Stimulated activated CD8-positive, alpha-beta memory T cell treated with anti-CD3 and anti-CD28 coated beads, Interleukin-7, amount 100 ng/mL, for 4 hours (primary cell): ENCODE results near the gene UBQLN2.
"Not testable (repeated sequence)": the region's sequence is repeated elsewhere in the genome, so short reads cannot be mapped to it uniquely, and the experiment has no call there.

Source experiments
- DNase-seq, 2 donors: peaks; one replicate each; pipeline ENCODE4 v3.0.0-alpha.2; 2020; ENCODE audit warnings: low read depth in 2 of 2

Gene UBQLN2

DNA sequence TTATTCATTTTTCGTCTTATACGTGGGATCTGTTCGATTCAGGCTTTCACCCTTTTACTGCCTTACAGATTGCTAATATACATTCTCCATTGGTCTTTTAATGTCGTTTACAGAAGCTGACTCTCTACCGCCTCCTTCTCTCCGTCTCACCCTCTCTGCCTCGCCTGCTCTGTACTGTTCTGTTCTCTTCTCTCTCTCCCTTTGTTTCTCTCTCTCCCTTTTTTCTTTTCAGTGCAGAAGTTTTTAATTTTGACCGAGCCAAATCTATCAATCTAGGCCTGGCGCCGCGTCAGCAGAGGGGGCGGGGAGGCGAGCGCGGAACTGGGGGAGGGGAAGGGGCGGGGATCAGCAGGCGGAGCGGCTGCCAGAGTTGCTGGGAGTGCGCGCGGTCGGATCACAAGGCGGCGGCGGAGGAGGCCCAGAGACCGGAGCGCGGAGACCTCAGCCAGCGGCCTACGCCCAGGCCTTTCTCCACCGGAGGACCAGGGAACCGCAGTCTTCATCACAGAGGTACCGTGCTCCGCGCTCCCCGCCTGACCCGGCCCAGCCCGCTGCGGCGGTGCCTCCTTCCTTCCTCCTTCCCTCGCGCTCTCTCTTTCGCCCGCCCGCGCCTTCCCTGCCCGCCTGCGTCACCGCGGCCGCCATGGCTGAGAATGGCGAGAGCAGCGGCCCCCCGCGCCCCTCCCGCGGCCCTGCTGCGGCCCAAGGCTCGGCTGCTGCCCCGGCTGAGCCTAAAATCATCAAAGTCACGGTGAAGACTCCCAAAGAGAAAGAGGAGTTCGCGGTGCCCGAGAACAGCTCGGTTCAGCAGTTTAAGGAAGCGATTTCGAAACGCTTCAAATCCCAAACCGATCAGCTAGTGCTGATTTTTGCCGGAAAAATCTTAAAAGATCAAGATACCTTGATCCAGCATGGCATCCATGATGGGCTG lies at the start of gene UBQLN2:
TSS of gene UBQLN2 (plus strand) at position 397 of the 931 bp plus-strand sequence. CDS start at position 644, 247 bp downstream.
- DNase-seq, result peak; percentile 50 to 74

DNA sequence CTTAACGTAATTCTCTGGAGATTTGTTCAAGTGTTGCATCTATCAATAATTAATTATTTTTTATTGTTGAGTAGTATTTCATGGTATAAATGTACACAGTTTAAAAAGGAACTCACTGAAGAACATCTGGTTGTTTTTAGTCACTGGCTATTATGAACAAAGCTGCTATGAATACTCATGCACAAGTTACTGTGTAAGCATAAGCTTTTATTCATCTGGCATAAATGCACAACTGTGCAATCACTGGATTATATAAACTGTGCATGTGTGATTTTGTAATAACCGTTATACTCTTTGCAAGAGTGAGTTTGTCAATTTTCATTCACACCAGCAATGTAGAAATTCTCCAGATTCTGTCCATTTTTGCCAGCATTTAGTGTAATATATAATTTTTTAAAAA lies 43.8 kb upstream of the UBQLN2 start:
- no peak for DNase-seq

DNA sequence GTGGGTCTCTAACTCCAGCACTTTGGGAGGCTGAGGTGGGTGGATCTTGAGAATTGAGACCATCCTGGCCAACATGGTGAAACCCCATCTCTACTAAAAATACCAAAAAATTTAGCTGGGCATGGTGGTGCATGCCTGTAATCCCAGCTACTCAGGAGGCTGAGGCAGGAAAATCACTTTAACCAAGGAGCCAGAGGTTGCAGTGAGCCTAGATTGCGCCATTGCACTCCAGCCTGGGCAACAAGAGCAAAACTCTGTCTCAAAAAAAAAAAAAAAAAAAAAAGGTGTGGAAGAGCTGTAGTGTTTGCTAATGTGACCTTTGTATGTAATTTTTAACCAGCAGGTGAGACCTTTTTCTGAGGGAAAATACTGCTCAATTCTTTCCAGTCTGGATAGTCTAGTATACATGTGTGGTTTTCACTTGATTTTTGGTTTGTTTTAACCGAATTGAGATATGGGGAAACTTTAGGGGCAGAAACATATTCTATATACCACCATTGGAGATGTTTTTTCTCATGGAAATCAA lies 33.9 kb upstream of the UBQLN2 start:
- not testable (repeated sequence) for DNase-seq

GRCh38 chrX:56530011-56530410 lies 33.4 kb upstream of the UBQLN2 start:
- no peak for DNase-seq

GRCh38 chrX:56550667-56551066 lies 12.8 kb upstream of the UBQLN2 start:
- DNase-seq, result no peak

GRCh38 chrX:56554870-56555269 lies 8.6 kb upstream of the UBQLN2 start:
- no peak for DNase-seq

DNA sequence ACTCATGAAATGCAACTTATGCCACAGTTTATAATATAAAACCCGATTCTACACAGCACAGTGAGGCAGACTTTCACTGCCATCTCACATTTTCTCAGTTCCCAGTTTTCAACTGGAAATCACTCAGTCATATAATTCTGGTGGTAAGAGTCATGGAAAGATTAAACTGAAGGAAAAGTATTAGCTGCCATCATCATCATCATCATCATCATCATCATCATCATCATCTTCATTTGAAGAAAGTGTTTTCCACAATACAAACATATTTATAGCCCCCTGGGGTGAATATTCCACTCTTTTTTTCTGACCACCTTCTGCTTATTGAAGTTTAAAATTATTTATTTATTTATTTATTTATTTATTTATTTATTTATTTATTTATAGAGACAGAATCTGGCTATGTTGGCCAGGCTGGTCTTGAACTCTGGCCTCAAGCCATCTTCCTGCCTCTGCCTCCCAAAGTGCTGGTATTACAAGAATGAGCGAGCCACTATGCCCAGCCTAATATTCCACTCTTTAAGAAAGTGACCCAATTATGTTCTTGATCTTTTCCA lies 6.0 kb upstream of the UBQLN2 start:
- no peak for DNase-seq

- DNase-seq, result no peak
Measured at GRCh38 chrX:56564164-56564885, 898 bp downstream of the UBQLN2 start.

- DNase-seq, result no peak
Measured at GRCh38 chrX:56564921-56565840, 1.8 kb downstream of the UBQLN2 start.

DNA sequence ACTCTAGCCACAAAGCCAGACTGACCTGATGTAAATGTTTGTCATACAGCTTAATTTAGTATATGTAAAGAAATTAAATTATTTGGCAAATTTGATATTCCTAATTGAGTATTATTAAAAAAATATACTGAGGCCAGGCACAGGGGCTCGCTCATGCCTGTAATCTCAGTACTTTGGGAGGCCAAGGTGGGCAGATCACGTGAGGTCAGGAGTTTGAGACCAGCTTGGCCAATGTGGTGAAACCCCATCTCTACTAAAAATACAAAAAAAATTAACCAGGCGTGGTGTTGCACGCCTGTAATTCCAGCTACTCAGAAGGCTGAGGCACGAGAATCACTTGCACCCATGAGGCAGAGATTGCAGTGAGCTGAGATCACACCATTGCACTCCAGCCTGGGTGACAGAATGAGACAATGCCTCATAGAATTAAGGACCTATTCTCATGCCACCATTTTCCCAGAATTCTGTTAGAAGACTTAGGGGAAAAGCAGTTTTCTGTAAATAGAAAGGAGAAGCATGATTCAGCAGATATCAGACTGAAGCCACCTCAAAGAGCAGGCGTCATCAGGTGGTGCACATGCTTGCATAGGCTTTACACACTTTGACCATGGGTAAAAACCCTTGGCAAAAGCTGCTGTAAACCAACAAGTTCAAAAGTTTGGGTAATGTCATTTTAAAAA lies 6.1 kb downstream of the UBQLN2 start:
- no peak for DNase-seq

GRCh38 chrX:56572975-56573374 lies 9.5 kb downstream of the UBQLN2 start:
- no peak for DNase-seq

- no peak for DNase-seq
Measured at GRCh38 chrX:56574861-56575260, 11.4 kb downstream of the UBQLN2 start.

GRCh38 chrX:56576721-56577120 lies 13.3 kb downstream of the UBQLN2 start:
- no peak for DNase-seq

- DNase-seq, result no peak
Measured at GRCh38 chrX:56588397-56589188, 25.2 kb downstream of the UBQLN2 start.

- not testable (repeated sequence) for DNase-seq
Measured at GRCh38 chrX:56591830-56592229, 28.4 kb downstream of the UBQLN2 start.

GRCh38 chrX:56600141-56600540 lies 36.7 kb downstream of the UBQLN2 start:
- no peak for DNase-seq

DNA sequence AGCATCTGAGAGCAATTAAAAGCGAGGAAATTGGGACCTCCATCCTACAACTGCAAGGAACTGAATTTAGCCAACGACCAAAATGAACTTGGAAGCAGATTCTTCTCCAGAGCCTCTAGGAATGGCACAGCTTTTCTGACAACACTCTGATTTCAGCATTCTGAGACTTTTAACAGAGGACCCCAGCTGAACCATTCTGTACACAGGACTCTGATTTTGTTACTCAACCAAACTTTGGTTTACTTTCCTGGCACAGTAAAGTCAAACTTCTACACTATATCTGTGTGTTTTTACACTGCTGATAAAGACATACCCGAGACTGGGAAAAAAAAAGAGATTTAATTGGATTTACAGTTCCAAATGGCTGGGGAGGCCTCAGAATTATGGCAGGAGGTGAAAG lies 37.6 kb downstream of the UBQLN2 start:
- no peak for DNase-seq

- no peak for DNase-seq
Measured at GRCh38 chrX:56615282-56615681, 51.9 kb downstream of the UBQLN2 start.
